Endodermal cell (in vitro differentiated cells): Measurements from ENCODE around the gene HPSE2. TPM values are rescaled to one million over a fixed set of nuclear protein-coding genes. Genes with fewer than 3 reads are reported as not detected.

Experiments
- DNase-seq: peaks from one replicate; pipeline ENCODE4 v3.0.0-alpha.2; 2017
- H3K27ac ChIP-seq: 2 replicates; pipeline ENCODE4 v1.5.1; 2013; ENCODE audit warnings: mild to moderate bottlenecking, low read depth, low read length, moderate library complexity
- H3K27me3 ChIP-seq: 2 replicates; pipeline ENCODE4 v1.6.1; 2013; ENCODE audit warnings: mild to moderate bottlenecking, low read length, moderate library complexity; ENCODE audit not compliant: insufficient read depth, control insufficient read depth, poor library complexity, severe bottlenecking
- H3K36me3 ChIP-seq: 2 replicates; pipeline ENCODE4 v1.7.0; 2013; ENCODE audit warnings: mild to moderate bottlenecking, low read length, moderate library complexity; ENCODE audit not compliant: control insufficient read depth, insufficient read depth
- H3K4me1 ChIP-seq: one replicate; pipeline ENCODE4 v1.7.0; 2013; ENCODE audit warnings: low read length; ENCODE audit not compliant: control insufficient read depth, insufficient read depth
- H3K4me3 ChIP-seq: 2 replicates; pipeline ENCODE4 v1.5.1; 2013; ENCODE audit warnings: mild to moderate bottlenecking, low read length, moderate library complexity
- H3K9ac ChIP-seq: 2 replicates; pipeline ENCODE4 v1.6.1; 2013; ENCODE audit warnings: mild to moderate bottlenecking, low read length, moderate library complexity; ENCODE audit not compliant: poor library complexity, severe bottlenecking; ENCODE audit errors: extremely low read depth
- H3K9me3 ChIP-seq: 2 replicates; pipeline ENCODE4 v1.6.1; 2013; ENCODE audit warnings: mild to moderate bottlenecking, low read length, moderate library complexity; ENCODE audit not compliant: control insufficient read depth
- H3K27ac Mint-ChIP-seq: 2 replicates; pipeline ENCODE4 v1.8.0; 2020; ENCODE audit warnings: mixed read lengths
- H3K27me3 Mint-ChIP-seq: 2 replicates; pipeline ENCODE4 v1.8.0; 2021; ENCODE audit warnings: mild to moderate bottlenecking, mixed read lengths; ENCODE audit not compliant: insufficient read depth
- H3K36me3 Mint-ChIP-seq: 2 replicates; pipeline ENCODE4 v1.8.0; 2020; ENCODE audit warnings: low read depth, mixed read lengths
- H3K4me1 Mint-ChIP-seq: 2 replicates; pipeline ENCODE4 v1.8.0; 2020; ENCODE audit warnings: mixed read lengths
- H3K4me3 Mint-ChIP-seq: 2 replicates; pipeline ENCODE4 v1.8.0; 2020; ENCODE audit warnings: mild to moderate bottlenecking, moderate library complexity, mixed read lengths
- H3K9me3 Mint-ChIP-seq: 2 replicates; pipeline ENCODE4 v1.8.0; 2020; ENCODE audit warnings: mild to moderate bottlenecking, mixed read lengths
- CTCF ChIP-seq: fragments of 200-600 bp; sonication (generic); conservative IDR thresholded peaks from 2 replicates; pipeline ENCODE4 v1.5.0; 2021; ENCODE audit warnings: antibody characterized with exemption, mild to moderate bottlenecking
- WGBS, 2 experiments: methylation state at CpG; one replicate each; pipeline versions ENCODE4 v1.1.5 to v1.1.7; 2013; ENCODE audit warnings: missing lambda C conversion rate in 2 of 2, mixed read lengths in 1 of 2; ENCODE audit not compliant: insufficient coverage in 1 of 2, insufficient read length in 1 of 2; 5-methylcytosine and 5-hydroxymethylcytosine counted together
- total RNA-seq, 2 donors: library from RNA; stranded (reverse); fragmentation: NEBNext Ultra II Directional in 1 of 2; extraction: Animal tissue kit (Norgen Biotek cat#: 25700) in 1 of 2; gene quantifications; 2 replicates in 1 of 2; 3 replicates in 1 of 2; pipeline ENCODE4 v1.2.1, GENCODE V29; 2021

HPSE2 gene
- total RNA-seq, 2 donors from 2014 or later: 0.07 to 0.11 TPM

- Histone ChIP-seq H3K36me3 (no peaks in the 10 kb centered on the region), H3K27ac (no peak overlapping the region), H3K4me3 (no peak overlapping the region), H3K9me3 (no peaks in the 10 kb centered on the region), H3K27me3 (no peaks in the 10 kb centered on the region), H3K4me1 (no peaks in the 10 kb centered on the region), H3K9ac (no peak overlapping the region)
- Mint-ChIP-seq H3K9me3 (peaks cover 5% of the 10 kb centered on the region), H3K27me3 (peaks cover 2% of the 10 kb centered on the region), H3K4me3 (no peak overlapping the region), H3K36me3 (no peaks in the 10 kb centered on the region), H3K27ac (no peak overlapping the region), H3K4me1 (no peaks in the 10 kb centered on the region)
- DNase-seq: no peak
- no peak for TF ChIP-seq CTCF
These were observed 757.8 kb downstream of the HPSE2 start for GRCh38 chr10:98477861-98478260.

DNA sequence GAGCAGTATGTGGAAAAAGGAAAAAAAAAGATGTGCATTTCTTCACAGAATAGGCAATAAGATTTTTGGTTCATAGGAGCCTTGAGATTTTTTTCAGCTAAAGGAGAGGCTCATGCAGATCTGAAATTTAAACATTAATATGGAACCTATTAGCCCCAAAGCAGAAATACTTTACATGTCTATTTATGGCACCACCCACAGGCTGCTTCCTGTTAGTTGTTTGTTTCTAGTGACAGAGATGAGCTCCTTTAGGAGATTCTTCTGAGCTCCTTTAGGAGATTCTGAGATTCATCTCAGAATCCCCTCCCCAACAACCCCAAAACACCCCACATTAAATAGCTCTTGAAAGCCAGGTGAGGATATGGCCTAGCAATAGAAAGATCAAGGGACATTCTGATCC lies 761.0 kb downstream of the HPSE2 start:
- Mint-ChIP-seq H3K4me1 (no peaks in the 10 kb centered on the region), H3K36me3 (no peaks in the 10 kb centered on the region), H3K27me3 (peaks cover 11% of the 10 kb centered on the region), H3K27ac (no peak overlapping the region), H3K4me3 (no peak overlapping the region), H3K9me3 (peaks cover 5% of the 10 kb centered on the region)
- Histone ChIP-seq H3K4me3 (no peak overlapping the region), H3K27me3 (peaks cover 9% of the 10 kb centered on the region), H3K27ac (no peak overlapping the region), H3K36me3 (no peaks in the 10 kb centered on the region), H3K9ac (no peak overlapping the region), H3K4me1 (no peaks in the 10 kb centered on the region), H3K9me3 (no peaks in the 10 kb centered on the region)
- TF ChIP-seq CTCF: no peak
- no peak for DNase-seq

- Histone ChIP-seq H3K9ac (no peak overlapping the region), H3K9me3 (no peaks in the 10 kb centered on the region), H3K36me3 (no peaks in the 10 kb centered on the region), H3K27me3 (peaks cover 26% of the 10 kb centered on the region), H3K27ac (no peak overlapping the region), H3K4me3 (no peak overlapping the region), H3K4me1 (no peaks in the 10 kb centered on the region)
- H3K36me3 Mint-ChIP-seq: no peaks in the 10 kb centered on the region
- H3K27me3 Mint-ChIP-seq: peaks cover 28% of the 10 kb centered on the region
- H3K4me3 Mint-ChIP-seq: no peak overlapping the region
- no peak for DNase-seq
- H3K4me1 Mint-ChIP-seq: peaks cover 7% of the 10 kb centered on the region
- TF ChIP-seq CTCF: no peak
- peaks cover 3% of the 10 kb centered on the region for H3K9me3 Mint-ChIP-seq
- H3K27ac Mint-ChIP-seq: no peak overlapping the region
- 29 to 52% methylated on average over 2 to 3 of the region's 4 CpGs for WGBS, 2 experiments
These were observed 763.5 kb downstream of the HPSE2 start for GRCh38 chr10:98472196-98472595.
